ENCODE measurements around the gene RCCD1. TPM values are rescaled to one million over a fixed set of nuclear protein-coding genes. Genes with fewer than 3 reads are reported as not detected.

Gene RCCD1
- total RNA-seq, 1 experiment from 2014 or later = 38.5 TPM

GRCh38 chr15:90968434-90968833 lies 13.8 kb downstream of the RCCD1 start (continued):
- TF ChIP-seq ZBTB33 (IDR thresholded peaks at IDR 0.05; ENCODE audit: extremely low read depth, insufficient replicate concordance, low read length) (no peak), ZFX (IDR thresholded peaks at IDR 0.05) (no peak)

GRCh38 chr15:90970274-90970673 lies 15.6 kb downstream of the RCCD1 start:
- no peaks in the 10 kb centered on the region for H4K20me1 ChIP-seq (ENCODE audit: insufficient read depth)
- H3K9ac ChIP-seq (ENCODE audit: low read length) = no peak overlapping the region
- H3K4me2 ChIP-seq (ENCODE audit: low read length) = no peak overlapping the region
- H3K27ac ChIP-seq (ENCODE audit: low read depth, low read length) = no peak overlapping the region
- POLR2A ChIA-PET = no interaction called here
- no peaks in the 10 kb centered on the region for H3K4me1 ChIP-seq (ENCODE audit: control insufficient read depth in 1 of 2, insufficient read depth in 2 of 2, low read length in 2 of 2)
- H3K79me2 ChIP-seq (ENCODE audit: insufficient read depth, low read length) = peaks cover 4% of the 10 kb centered on the region; the same call in 1 of the 2 replicates
- DNase-seq (ENCODE audit: low read depth, low spot score) (no peak), ATAC-seq (no peak)
- H3K4me3 ChIP-seq (replicated peaks in 1 of 2; ENCODE audit: low read depth in 1 of 2, low read length in 2 of 2) = no peak overlapping the region
- CTCF ChIA-PET = no interaction called here
- no TSS peak for BruUV-seq (replicated peaks)
- RAD21 ChIA-PET (ENCODE audit: low non-redundant PET in 1 of 2, low total read pairs in 2 of 2, uncharacterized antibody in 2 of 2, unreplicated experiment in 2 of 2) = no interaction called here
- H3K36me3 ChIP-seq (ENCODE audit: control insufficient read depth in 1 of 2, insufficient read depth in 2 of 2, low read length in 2 of 2) = peaks cover 56 to 60% of the 10 kb centered on the region in 2 experiments; a peak in 3 of 4 replicates
- no peaks in the 10 kb centered on the region for H3K9me2 ChIP-seq (ENCODE audit: insufficient read depth)
- H2AFZ ChIP-seq (ENCODE audit: low read depth, low read length, poor library complexity, severe bottlenecking) = no peak overlapping the region
- no peaks in the 10 kb centered on the region for H3K9me3 ChIP-seq (ENCODE audit: control insufficient read depth in 1 of 2, insufficient read depth in 1 of 2, low read depth in 1 of 2, low read length in 2 of 2)
- intact Hi-C loops (cut with micrococcal nuclease) = no loop called here
- no peaks in the 10 kb centered on the region for H3K27me3 ChIP-seq (ENCODE audit: insufficient read depth, low read length)
- TF ChIP-seq ZFX (IDR thresholded peaks at IDR 0.05) = no peak
- TF ChIP-seq FOSL1 (IDR thresholded peaks at IDR 0.05; ENCODE audit: low read depth) = no peak
- TF ChIP-seq SRF (IDR thresholded peaks at IDR 0.05; ENCODE audit: low read depth) = no peak
- TF ChIP-seq SP1 (IDR thresholded peaks at IDR 0.05; ENCODE audit: low read depth) = no peak
- no peak for TF ChIP-seq EZH2 (IDR thresholded peaks at IDR 0.05)
- no peak for TF ChIP-seq YY1 (IDR thresholded peaks at IDR 0.05; ENCODE audit: extremely low read depth, insufficient replicate concordance, low read depth, low read length)
- no peak for TF ChIP-seq TCF7L2 (IDR thresholded peaks at IDR 0.05; ENCODE audit: borderline replicate concordance, extremely low read depth, insufficient read depth, insufficient read length)
- TF ChIP-seq RAD21 (IDR thresholded peaks at IDR 0.05; ENCODE audit: low read depth) = no peak
- no peak for TF ChIP-seq POLR2AphosphoS5 (IDR thresholded peaks at IDR 0.05; ENCODE audit: low read depth, low read length)
- no peak for TF ChIP-seq REST (IDR thresholded peaks at IDR 0.05; ENCODE audit: low read depth)
- TF ChIP-seq, protein P1, sequence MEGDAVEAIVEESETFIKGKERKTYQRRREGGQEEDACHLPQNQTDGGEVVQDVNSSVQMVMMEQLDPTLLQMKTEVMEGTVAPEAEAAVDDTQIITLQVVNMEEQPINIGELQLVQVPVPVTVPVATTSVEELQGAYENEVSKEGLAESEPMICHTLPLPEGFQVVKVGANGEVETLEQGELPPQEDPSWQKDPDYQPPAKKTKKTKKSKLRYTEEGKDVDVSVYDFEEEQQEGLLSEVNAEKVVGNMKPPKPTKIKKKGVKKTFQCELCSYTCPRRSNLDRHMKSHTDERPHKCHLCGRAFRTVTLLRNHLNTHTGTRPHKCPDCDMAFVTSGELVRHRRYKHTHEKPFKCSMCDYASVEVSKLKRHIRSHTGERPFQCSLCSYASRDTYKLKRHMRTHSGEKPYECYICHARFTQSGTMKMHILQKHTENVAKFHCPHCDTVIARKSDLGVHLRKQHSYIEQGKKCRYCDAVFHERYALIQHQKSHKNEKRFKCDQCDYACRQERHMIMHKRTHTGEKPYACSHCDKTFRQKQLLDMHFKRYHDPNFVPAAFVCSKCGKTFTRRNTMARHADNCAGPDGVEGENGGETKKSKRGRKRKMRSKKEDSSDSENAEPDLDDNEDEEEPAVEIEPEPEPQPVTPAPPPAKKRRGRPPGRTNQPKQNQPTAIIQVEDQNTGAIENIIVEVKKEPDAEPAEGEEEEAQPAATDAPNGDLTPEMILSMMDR (IDR thresholded peaks at IDR 0.05 in 2 of 3, conservative IDR thresholded peaks at IDR 0.05 in 1 of 3; ENCODE audit: borderline replicate concordance in 1 of 3, insufficient read depth in 1 of 3, low read depth in 2 of 3, low read length in 2 of 3) = no peak
- TF ChIP-seq POLR2A (IDR thresholded peaks at IDR 0.05; ENCODE audit: borderline replicate concordance, extremely low read depth, insufficient read depth, insufficient read length) = no peak
- no peak for TF ChIP-seq ELF1 (IDR thresholded peaks at IDR 0.05; ENCODE audit: borderline replicate concordance, low read depth)
- no peak for TF ChIP-seq ZBTB33 (IDR thresholded peaks at IDR 0.05; ENCODE audit: extremely low read depth, insufficient replicate concordance, low read length)
- TF ChIP-seq, protein P2, sequence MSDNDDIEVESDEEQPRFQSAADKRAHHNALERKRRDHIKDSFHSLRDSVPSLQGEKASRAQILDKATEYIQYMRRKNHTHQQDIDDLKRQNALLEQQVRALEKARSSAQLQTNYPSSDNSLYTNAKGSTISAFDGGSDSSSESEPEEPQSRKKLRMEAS (IDR thresholded peaks at IDR 0.05) = no peak
